GM20000 (cell line): ENCODE results near the gene CAMTA1.

Experiments used
- DNase-seq: peaks from one replicate; pipeline ENCODE4 v3.0.0; 2012; ENCODE audit warnings: low spot score
- CTCF ChIP-seq: IDR thresholded peaks from 2 replicates; pipeline ENCODE4 v1.5.1; 2012; ENCODE audit warnings: mild to moderate bottlenecking, control low read depth; ENCODE audit errors: extremely low read depth, missing control alignments

CAMTA1 gene

GRCh38 chr1:7474786-7475502 is 689.7 kb downstream of the CAMTA1 start:
- DNase-seq, result no peak
- no peak for TF ChIP-seq CTCF

DNA sequence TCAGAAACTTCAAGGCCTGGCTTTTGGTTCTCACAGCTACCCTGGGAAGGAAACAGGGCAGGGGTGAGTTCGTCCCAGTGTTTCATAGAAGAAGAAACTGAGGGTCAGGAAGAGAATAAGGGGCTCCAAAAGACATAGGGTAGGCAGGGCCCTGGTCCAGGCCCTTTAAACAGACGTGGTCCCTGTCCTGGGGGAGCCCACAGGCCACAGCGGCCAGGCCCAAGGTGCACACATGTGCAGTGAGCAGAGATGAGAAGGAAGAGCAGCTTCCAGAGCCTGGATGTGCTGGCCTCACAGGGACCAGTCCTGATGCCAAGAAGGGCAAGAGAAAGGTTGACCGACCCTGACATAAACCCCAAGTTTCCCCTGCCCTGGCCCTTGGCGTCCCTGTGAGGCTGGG is 690.4 kb downstream of the CAMTA1 start:
- TF ChIP-seq CTCF, result no peak
- DNase-seq, result no peak

DNA sequence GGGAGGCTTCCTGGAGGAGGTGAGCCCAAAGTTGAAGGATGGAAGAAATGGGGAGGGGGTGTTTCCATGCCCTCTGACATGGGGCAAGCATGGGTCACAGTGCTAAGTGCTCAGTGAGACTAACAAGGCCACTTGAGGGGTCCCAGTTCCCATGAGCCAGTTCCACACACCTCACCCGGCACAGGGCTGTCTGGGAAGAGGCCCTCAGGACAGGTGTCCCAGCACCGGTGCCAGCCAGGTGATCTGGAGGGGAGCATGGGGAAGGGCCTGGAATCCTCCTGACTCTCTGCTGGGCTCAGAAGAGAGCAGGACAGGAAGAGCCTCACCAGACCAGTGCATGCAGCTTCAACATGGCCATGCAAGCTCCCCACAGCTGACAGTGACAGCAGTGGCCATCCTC is 691.1 kb downstream of the CAMTA1 start:
- no peak for DNase-seq
- TF ChIP-seq CTCF, result no peak

- DNase-seq, result no peak
- TF ChIP-seq CTCF, result no peak
Observed at GRCh38 chr1:7476861-7477547, 691.8 kb downstream of the CAMTA1 start.

DNA sequence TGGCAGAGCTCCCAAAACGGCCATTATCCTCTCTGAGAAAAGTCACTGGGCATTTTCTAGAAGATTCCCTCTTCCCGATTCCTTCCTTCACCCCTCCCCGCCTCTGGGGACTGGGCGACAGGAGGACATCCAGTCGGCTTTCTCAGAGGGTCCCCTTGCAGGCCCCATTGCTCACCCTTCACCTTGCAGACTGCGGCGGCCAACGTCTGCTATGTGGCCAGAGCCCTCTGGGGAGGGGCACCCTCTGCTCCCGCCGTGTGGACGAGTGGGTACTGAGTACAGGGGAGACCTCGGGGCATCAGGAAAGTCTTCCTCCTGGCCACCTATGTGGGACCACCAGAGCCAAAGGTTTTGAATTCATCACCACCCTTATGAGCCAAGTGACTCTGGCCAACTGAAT is 692.3 kb downstream of the CAMTA1 start:
- DNase-seq, result no peak
- TF ChIP-seq CTCF, result no peak

GRCh38 chr1:7478142-7478790 is 693.0 kb downstream of the CAMTA1 start:
- no peak for DNase-seq

More at GRCh38 chr1:7478142-7478790, 693.0 kb downstream of the CAMTA1 start:
- TF ChIP-seq CTCF, result no peak
